IPS-NIHi11 (cell line): Measurements from ENCODE around the gene INSIG1.

Source experiments
- DNase-seq: peaks from one replicate; pipeline ENCODE4 v3.0.0; 2012; ENCODE audit warnings: mixed read lengths, low spot score

Gene INSIG1

GRCh38 chr7:155285423-155285822 is 12.3 kb upstream of the INSIG1 start:
- DNase-seq, result no peak

GRCh38 chr7:155285833-155286232 is 11.8 kb upstream of the INSIG1 start:
- DNase-seq, result no peak

GRCh38 chr7:155286686-155287085 is 11.0 kb upstream of the INSIG1 start:
- no peak for DNase-seq

- DNase-seq, result no peak
Observed at GRCh38 chr7:155287284-155287935, 10.3 kb upstream of the INSIG1 start.

- no peak for DNase-seq
Observed at GRCh38 chr7:155288055-155288454, 9.6 kb upstream of the INSIG1 start.

- no peak for DNase-seq
Observed at GRCh38 chr7:155289107-155289506, 8.6 kb upstream of the INSIG1 start.

GRCh38 chr7:155289949-155290501 is 7.7 kb upstream of the INSIG1 start:
- no peak for DNase-seq

GRCh38 chr7:155291045-155291530 is 6.6 kb upstream of the INSIG1 start:
- DNase-seq, result no peak

GRCh38 chr7:155291729-155292128 is 5.9 kb upstream of the INSIG1 start:
- no peak for DNase-seq

- DNase-seq, result no peak
Observed at GRCh38 chr7:155292680-155293226, 4.9 kb upstream of the INSIG1 start.

GRCh38 chr7:155293721-155294510 is 3.8 kb upstream of the INSIG1 start:
- DNase-seq, result no peak

GRCh38 chr7:155294511-155294778 is 3.2 kb upstream of the INSIG1 start:
- DNase-seq, result no peak

- DNase-seq, result no peak
Observed at GRCh38 chr7:155295511-155295910, 2.2 kb upstream of the INSIG1 start.

- no peak for DNase-seq
Observed at GRCh38 chr7:155296006-155296787, 1.5 kb upstream of the INSIG1 start.

GRCh38 chr7:155296788-155297516 is 726 bp upstream of the INSIG1 start:
- peak; percentile 92 for DNase-seq

GRCh38 chr7:155298288-155298833 is 683 bp downstream of the INSIG1 start:
- no peak for DNase-seq

GRCh38 chr7:155298834-155299534 is 1.3 kb downstream of the INSIG1 start:
- peak; percentile 94 for DNase-seq

GRCh38 chr7:155299535-155300202 is 2.0 kb downstream of the INSIG1 start:
- no peak for DNase-seq

GRCh38 chr7:155300641-155301452 is 3.2 kb downstream of the INSIG1 start:
- DNase-seq, result no peak
